T-cell (primary cell): Measurements from ENCODE around the gene ZBTB39. TPM values are rescaled to one million over a fixed set of nuclear protein-coding genes. Genes with fewer than 3 reads are reported as not detected.
"Not testable (repeated sequence)": the region's sequence is repeated elsewhere in the genome, so short reads cannot be mapped to it uniquely, and the experiment has no call there.

Experiments used
- ATAC-seq, 4 experiments: fragments of 200-7000 bp in 3 of 4; fragments of 150-1000 bp in 1 of 4; cut with Tn5 transposase; replicated peaks in 1 of 4; 1 replicate in 3 of 4; 2 replicates in 1 of 4; pipeline ENCODE4 v1.10.0; 2021; ENCODE audit warnings: moderate library complexity in 3 of 4, mild to moderate bottlenecking in 2 of 4, moderate number of reproducible peaks in 1 of 4
- CTCF ChIA-PET, 2 donors: fragments of 300-600 bp; sonication (Branson Sonifier 250); formaldehyde crosslinking; loops; one replicate each; lab custom pipeline; 2022; ENCODE audit warnings: antibody characterized with exemption in 2 of 2; lab: Charles Lee
- POLR2A ChIA-PET, 2 donors: fragments of 300-600 bp; sonication (Branson Sonifier 250); formaldehyde crosslinking; loops; one replicate each; lab custom pipeline; 2022; ENCODE audit warnings: antibody characterized with exemption in 2 of 2; lab: Charles Lee
- DNase-seq, 35 experiments: peaks; one replicate each; pipeline versions ENCODE4 v3.0.0 to v3.0.0-alpha.2; 2013 to 2023
- H3K27ac ChIP-seq: one replicate; pipeline ENCODE4 v1.5.1; 2013; ENCODE audit warnings: low read length
- H3K27me3 ChIP-seq, 2 experiments: replicated peaks in 1 of 2; 1 replicate in 1 of 2; 2 replicates in 1 of 2; pipeline versions ENCODE4 v1.6.1 to v1.7.0; 2013; ENCODE audit warnings: low read length in 1 of 2, mixed read lengths in 1 of 2; ENCODE audit not compliant: control insufficient read depth in 2 of 2, insufficient read depth in 2 of 2; ENCODE audit errors: extremely low read depth in 1 of 2
- H3K36me3 ChIP-seq, 2 donors: 1 replicate in 1 of 2; 2 replicates in 1 of 2; pipeline versions ENCODE4 v1.6.1 to v1.7.0; 2013; ENCODE audit warnings: low read length in 1 of 2; ENCODE audit not compliant: control insufficient read depth in 2 of 2, insufficient read depth in 1 of 2; ENCODE audit errors: extremely low read depth in 1 of 2
- H3K4me1 ChIP-seq, 2 experiments: 1 replicate in 1 of 2; 2 replicates in 1 of 2; pipeline versions ENCODE4 v1.6.1 to v1.7.0; 2013; ENCODE audit warnings: low read length in 2 of 2, mixed read lengths in 1 of 2; ENCODE audit not compliant: insufficient read depth in 2 of 2, control insufficient read depth in 1 of 2; ENCODE audit errors: extremely low read depth in 1 of 2
- H3K4me3 ChIP-seq, 2 donors: 1 replicate in 1 of 2; 2 replicates in 1 of 2; pipeline versions ENCODE4 v1.5.1 to v1.7.0; 2013; ENCODE audit warnings: mild to moderate bottlenecking in 2 of 2, low read length in 1 of 2, moderate library complexity in 1 of 2; ENCODE audit not compliant: control insufficient read depth in 1 of 2; ENCODE audit errors: extremely low read depth in 1 of 2
- H3K9me3 ChIP-seq: 2 replicates; pipeline ENCODE4 v1.7.0; 2013
- H3K27ac Mint-ChIP-seq, 2 donors: one replicate each; pipeline ENCODE4 v1.8.0; 2020 to 2021; ENCODE audit warnings: mild to moderate bottlenecking in 2 of 2, mixed read lengths in 2 of 2
- H3K27me3 Mint-ChIP-seq, 2 donors: one replicate each; pipeline ENCODE4 v1.8.0; 2021 to 2022; ENCODE audit warnings: mixed read lengths in 2 of 2
- H3K36me3 Mint-ChIP-seq: one replicate; pipeline ENCODE4 v1.8.0; 2021; ENCODE audit warnings: mixed read lengths
- H3K4me1 Mint-ChIP-seq, 3 donors: one replicate each; pipeline ENCODE4 v1.8.0; 2020 to 2022; ENCODE audit warnings: mixed read lengths in 3 of 3, mild to moderate bottlenecking in 1 of 3
- H3K4me3 Mint-ChIP-seq, 3 donors: one replicate each; pipeline ENCODE4 v1.8.0; 2020 to 2022; ENCODE audit warnings: mild to moderate bottlenecking in 3 of 3, mixed read lengths in 3 of 3, moderate library complexity in 3 of 3
- H3K9me3 Mint-ChIP-seq, 3 donors: one replicate each; pipeline ENCODE4 v1.8.0; 2020 to 2022; ENCODE audit warnings: mixed read lengths in 3 of 3
- WGBS: methylation state at CpG from one replicate; pipeline ENCODE4 v1.1.5; 2013; ENCODE audit warnings: missing lambda C conversion rate; ENCODE audit not compliant: insufficient coverage; 5-methylcytosine and 5-hydroxymethylcytosine counted together
- total RNA-seq, 35 experiments: library from RNA in 6 of 35; stranded (reverse) in 6 of 35; fragments of 120-200 nt in 1 of 35; gene quantifications; one replicate each; pipeline versions ENCODE4 v1.2.1 to v1.2.4 and lab custom pipeline; 2013 to 2026

The ZBTB39 gene
- total RNA-seq, 5 donors from 2014 or later (not counting 1 experiment from before 2014, with no cell fraction given): 7.9 to 11.2 (median 11.0) TPM

DNA sequence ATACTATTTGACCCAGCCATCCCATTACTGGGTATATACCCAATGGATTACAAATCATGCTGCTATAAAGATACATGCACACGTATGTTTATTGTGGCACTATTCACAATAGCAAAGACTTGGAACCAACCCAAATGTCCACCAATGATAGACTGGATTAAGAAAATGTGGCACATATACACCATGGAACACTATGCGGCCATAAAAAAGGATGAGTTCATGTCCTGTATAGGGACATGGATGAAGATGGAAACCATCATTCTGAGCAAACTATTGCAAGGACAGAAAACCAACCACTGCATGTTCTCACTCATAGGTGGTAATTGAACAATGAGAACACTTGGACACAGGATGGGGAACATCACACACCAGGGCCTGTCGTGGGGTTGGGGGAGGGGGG, 32.1 kb downstream of the ZBTB39 start:
- H3K27ac ChIP-seq, H3K36me3 Mint-ChIP-seq, H3K4me3 Mint-ChIP-seq, H3K27ac Mint-ChIP-seq, POLR2A ChIA-PET, H3K4me1 ChIP-seq, H3K4me1 Mint-ChIP-seq, H3K4me3 ChIP-seq, CTCF ChIA-PET, H3K27me3 Mint-ChIP-seq, H3K27me3 ChIP-seq, H3K36me3 ChIP-seq, DNase-seq, ATAC-seq, H3K9me3 Mint-ChIP-seq, H3K9me3 ChIP-seq: not testable (repeated sequence)
- no CpG with 5 or more reads among the region's 3 CpGs for WGBS

DNA sequence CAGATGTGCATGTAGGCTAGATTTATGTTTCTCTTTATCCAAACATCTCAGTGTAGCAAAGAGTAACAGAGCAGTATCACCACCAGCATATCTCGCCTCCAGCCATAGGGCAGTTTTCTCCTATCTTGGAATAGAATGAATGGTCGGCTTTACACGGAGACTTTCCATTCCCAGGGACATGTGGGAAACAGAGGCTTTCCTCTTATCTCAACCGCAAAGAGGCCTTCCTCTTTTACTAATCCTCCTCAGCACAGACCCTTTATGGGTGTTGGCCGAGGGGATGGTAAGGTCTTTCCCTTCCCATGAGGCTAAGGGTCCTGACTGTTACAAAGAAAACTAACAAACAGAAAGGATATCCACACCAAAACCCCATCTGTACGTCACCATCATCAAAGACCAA, 37.4 kb downstream of the ZBTB39 start:
- H3K27ac ChIP-seq, H3K4me3 ChIP-seq, H3K27ac Mint-ChIP-seq, H3K9me3 Mint-ChIP-seq, H3K4me1 Mint-ChIP-seq, DNase-seq, H3K27me3 Mint-ChIP-seq, H3K4me3 Mint-ChIP-seq, H3K4me1 ChIP-seq, ATAC-seq, H3K9me3 ChIP-seq, H3K36me3 ChIP-seq, H3K36me3 Mint-ChIP-seq, POLR2A ChIA-PET, H3K27me3 ChIP-seq, CTCF ChIA-PET: not testable (repeated sequence)
- WGBS: 50% methylated on average over 1 of the region's 6 CpGs

DNA sequence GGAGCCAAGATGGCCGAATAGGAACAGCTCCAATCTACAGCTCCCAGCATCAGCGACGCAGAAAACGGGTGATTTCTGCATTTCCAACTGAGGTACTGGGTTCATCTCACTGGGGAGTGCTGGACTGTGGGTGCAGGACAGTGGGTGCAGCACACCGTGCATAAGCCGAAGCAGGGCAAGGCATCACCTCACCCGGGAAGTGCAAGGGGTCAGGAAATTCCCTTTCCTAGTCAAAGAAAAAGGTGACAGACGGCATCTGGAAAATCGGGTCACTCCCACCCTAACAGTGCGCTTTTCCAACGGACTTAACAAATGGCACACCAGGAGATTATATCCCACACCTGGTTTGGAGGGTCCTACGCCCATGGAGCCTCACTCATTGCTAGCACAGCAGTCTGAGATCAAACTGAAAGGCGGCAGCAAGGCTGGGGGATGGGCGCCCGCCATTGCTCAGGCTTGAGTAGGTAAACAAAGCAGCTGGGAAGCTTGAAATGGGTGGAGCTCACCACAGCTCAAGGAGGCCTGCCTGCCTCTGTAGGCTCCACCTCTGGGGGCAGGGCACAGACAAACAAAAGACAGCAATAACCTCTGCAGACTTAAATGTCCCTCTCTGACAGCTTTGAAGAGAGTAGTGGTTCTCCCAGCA, 40.2 kb downstream of the ZBTB39 start:
- H3K36me3 Mint-ChIP-seq, H3K4me1 ChIP-seq, H3K9me3 ChIP-seq, DNase-seq, H3K27me3 ChIP-seq, POLR2A ChIA-PET, H3K4me3 Mint-ChIP-seq, H3K4me3 ChIP-seq, H3K36me3 ChIP-seq, H3K27ac ChIP-seq, CTCF ChIA-PET, H3K9me3 Mint-ChIP-seq, H3K4me1 Mint-ChIP-seq, H3K27me3 Mint-ChIP-seq, H3K27ac Mint-ChIP-seq, ATAC-seq: not testable (repeated sequence)
- 84% methylated on average over 6 of the region's 15 CpGs for WGBS

DNA sequence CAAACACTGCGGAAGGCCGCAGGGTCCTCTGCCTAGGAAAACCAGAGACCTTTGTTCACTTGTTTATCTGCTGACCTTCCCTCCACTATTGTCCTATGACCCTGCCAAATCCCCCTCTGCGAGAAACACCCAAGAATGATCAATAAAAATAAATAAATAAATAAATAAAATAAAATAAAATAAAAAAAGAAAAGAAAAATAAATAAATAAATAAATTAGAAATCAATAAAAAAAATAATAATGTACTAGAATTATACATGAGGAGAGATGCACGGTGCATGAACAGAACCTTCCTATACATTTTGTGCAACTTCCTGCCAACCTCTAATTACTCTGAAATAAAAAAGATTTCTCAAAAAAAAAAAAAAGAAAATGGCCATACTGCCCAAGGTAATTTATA, 41.2 kb downstream of the ZBTB39 start:
- H3K36me3 Mint-ChIP-seq, CTCF ChIA-PET, H3K4me1 Mint-ChIP-seq: not testable (repeated sequence)

DNA sequence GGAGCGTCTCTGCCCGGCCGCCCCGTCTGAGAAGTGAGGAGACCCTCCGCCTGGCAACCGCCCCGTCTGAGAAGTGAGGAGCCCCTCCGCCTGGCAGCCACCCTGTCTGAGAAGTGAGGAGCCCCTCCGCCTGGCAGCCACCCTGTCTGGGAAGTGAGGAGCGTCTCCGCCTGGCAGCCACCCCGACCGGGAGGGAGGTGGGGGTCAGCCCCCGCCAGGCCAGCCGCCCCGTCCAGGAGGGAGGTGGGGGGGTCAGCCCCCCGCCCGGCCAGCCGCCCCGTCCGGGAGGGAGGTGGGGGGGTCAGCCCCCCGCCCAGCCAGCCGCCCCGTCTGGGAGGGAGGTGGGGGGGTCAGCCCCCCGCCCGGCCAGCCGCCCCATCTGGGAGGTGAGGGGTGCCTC, 42.8 kb downstream of the ZBTB39 start:
- CTCF ChIA-PET, H3K9me3 Mint-ChIP-seq, H3K27me3 ChIP-seq, H3K4me1 ChIP-seq, H3K27me3 Mint-ChIP-seq, POLR2A ChIA-PET, H3K36me3 Mint-ChIP-seq, H3K4me3 ChIP-seq, H3K4me1 Mint-ChIP-seq, DNase-seq, H3K27ac Mint-ChIP-seq, H3K9me3 ChIP-seq, H3K27ac ChIP-seq, H3K4me3 Mint-ChIP-seq, ATAC-seq, H3K36me3 ChIP-seq: not testable (repeated sequence)
- WGBS: no CpG with 5 or more reads among the region's 27 CpGs

More for the DNA sequence above, 41.2 kb downstream of the ZBTB39 start:
- H3K4me3 Mint-ChIP-seq, H3K4me3 ChIP-seq, POLR2A ChIA-PET, H3K27ac Mint-ChIP-seq, H3K36me3 ChIP-seq, H3K9me3 Mint-ChIP-seq, H3K27me3 Mint-ChIP-seq, DNase-seq, H3K4me1 ChIP-seq, ATAC-seq, H3K27ac ChIP-seq, H3K9me3 ChIP-seq, H3K27me3 ChIP-seq: not testable (repeated sequence)
- no CpG with 5 or more reads among the region's 4 CpGs for WGBS

DNA sequence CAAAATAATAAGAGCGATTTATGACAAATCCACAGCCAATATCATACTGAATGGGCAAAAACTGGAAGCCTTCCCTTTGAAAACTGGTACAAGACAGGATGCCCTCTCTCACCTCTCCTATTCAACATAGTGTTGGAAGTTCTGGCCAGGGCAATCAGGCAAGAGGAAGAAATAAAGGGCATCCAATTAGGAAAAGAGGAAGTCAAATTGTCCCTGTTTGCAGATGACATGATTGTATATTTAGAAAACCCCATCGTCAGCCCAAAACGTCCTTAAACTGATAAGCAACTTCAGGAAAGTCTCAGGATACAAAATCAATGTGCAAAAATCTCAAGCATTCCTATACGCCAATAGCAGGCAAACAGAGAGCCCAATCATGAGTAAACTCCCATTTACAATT, 44.1 kb downstream of the ZBTB39 start:
- CTCF ChIA-PET, H3K4me3 ChIP-seq, H3K27ac Mint-ChIP-seq, ATAC-seq, H3K4me3 Mint-ChIP-seq, H3K27me3 ChIP-seq, H3K4me1 Mint-ChIP-seq, H3K9me3 Mint-ChIP-seq, H3K9me3 ChIP-seq, POLR2A ChIA-PET, H3K27ac ChIP-seq, DNase-seq, H3K36me3 ChIP-seq, H3K36me3 Mint-ChIP-seq, H3K4me1 ChIP-seq: not testable (repeated sequence)
- peaks cover 2 to 11% of the 10 kb centered on the region in 2 donors for H3K27me3 Mint-ChIP-seq
- 50% methylated on average over 2 of the region's 4 CpGs for WGBS

DNA sequence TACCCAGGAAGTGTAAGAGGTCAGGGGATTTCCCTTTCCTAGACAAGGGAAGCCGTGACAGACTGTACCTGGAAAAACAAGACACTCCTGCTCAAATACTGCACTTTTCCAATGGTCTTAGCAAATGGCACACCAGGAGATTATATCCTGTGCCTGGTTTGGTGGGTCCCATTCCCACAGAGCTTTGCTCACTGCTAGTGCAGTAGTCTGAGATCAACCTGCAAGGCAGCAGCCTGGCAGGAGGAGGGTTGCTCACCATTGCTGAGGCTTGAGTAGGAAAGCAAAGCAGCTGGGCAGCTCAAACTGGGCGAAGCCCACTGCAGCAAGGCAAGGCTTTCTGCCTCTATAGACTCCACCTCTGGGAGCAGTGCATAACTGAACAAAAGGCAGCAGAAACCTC, 47.9 kb downstream of the ZBTB39 start:
- peaks cover 14% of the 10 kb centered on the region for H3K36me3 Mint-ChIP-seq
- POLR2A ChIA-PET: no interaction called here
- H3K4me3 ChIP-seq: no peak overlapping the region
- H3K27me3 ChIP-seq: peaks cover 0 to 16% of the 10 kb centered on the region in 2 experiments
- H3K4me1 ChIP-seq: no peaks in the 10 kb centered on the region
- no peaks in the 10 kb centered on the region for H3K36me3 ChIP-seq
- ATAC-seq (no peak), DNase-seq (no peak)
- CTCF ChIA-PET: no interaction called here
- H3K27ac Mint-ChIP-seq: no peak overlapping the region
- H3K4me1 Mint-ChIP-seq: no peaks in the 10 kb centered on the region
- WGBS: no CpG with 5 or more reads among the region's 2 CpGs
- no peak overlapping the region for H3K27ac ChIP-seq
- peaks cover 0 to 4% (median 0%) of the 10 kb centered on the region in 3 donors for H3K9me3 Mint-ChIP-seq
- H3K4me3 Mint-ChIP-seq: no peak overlapping the region
- no peaks in the 10 kb centered on the region for H3K9me3 ChIP-seq
- H3K27me3 Mint-ChIP-seq: peaks cover 5 to 11% of the 10 kb centered on the region in 2 donors
